ENCODE data around the gene SRL.
"Not testable (repeated sequence)": the region's sequence is repeated elsewhere in the genome, so short reads cannot be mapped to it uniquely, and the experiment has no call there.

Gene SRL

DNA sequence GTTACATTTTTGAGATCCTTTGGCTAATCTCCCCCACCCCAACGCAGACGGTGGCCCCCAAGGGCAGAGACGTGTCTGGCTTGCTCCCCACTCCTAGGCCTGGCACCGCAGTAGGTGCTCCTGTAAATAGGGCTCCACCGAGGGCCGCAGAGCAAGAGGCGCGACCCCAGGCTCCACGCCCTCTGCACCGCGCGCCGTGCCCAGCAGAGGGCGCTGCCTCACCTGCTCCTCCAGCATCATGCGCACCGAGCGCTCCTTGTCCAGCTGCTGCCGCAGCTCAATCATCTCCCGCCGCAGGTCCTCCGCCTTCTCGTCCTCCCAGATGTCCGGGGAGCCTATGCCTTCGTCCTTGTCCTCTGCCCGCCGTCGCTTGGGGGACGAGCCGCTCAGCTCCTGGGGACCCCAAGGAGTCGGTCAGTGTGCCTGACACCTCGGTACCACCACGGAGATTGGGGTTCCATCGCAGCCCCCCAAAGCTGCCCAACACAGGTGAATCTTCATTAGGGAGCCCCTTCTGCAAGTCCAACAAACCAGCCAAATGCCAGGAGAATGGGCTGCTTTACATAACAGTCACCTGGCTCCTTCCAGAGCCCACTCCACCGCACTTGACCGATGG is 19.8 kb upstream of the SRL start:
- FAIRE-seq: no peak
- DNase-seq (ENCODE audit: low spot score): no peak

DNA sequence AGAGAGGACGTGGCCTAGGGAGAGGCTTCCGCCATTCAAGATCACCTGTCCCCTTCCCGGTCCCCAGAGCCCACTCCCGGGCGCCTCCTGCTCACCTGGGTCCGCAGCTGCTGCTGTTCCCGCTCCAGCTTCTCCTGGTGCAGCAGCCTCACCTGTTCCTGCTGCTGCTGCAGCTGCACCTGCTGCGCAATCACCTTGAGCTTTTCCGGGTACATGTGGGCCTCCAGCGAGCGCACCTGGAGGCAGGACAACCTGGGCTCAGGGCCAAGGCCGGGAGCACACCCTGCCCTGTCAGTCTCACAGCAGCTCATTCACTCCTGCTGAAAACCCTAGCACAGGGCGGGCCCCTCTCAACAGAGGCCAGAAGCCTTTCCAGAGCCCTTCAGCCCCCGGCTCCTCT is 18.5 kb upstream of the SRL start:
- no peak for FAIRE-seq
- DNase-seq (ENCODE audit: low spot score): no peak

DNA sequence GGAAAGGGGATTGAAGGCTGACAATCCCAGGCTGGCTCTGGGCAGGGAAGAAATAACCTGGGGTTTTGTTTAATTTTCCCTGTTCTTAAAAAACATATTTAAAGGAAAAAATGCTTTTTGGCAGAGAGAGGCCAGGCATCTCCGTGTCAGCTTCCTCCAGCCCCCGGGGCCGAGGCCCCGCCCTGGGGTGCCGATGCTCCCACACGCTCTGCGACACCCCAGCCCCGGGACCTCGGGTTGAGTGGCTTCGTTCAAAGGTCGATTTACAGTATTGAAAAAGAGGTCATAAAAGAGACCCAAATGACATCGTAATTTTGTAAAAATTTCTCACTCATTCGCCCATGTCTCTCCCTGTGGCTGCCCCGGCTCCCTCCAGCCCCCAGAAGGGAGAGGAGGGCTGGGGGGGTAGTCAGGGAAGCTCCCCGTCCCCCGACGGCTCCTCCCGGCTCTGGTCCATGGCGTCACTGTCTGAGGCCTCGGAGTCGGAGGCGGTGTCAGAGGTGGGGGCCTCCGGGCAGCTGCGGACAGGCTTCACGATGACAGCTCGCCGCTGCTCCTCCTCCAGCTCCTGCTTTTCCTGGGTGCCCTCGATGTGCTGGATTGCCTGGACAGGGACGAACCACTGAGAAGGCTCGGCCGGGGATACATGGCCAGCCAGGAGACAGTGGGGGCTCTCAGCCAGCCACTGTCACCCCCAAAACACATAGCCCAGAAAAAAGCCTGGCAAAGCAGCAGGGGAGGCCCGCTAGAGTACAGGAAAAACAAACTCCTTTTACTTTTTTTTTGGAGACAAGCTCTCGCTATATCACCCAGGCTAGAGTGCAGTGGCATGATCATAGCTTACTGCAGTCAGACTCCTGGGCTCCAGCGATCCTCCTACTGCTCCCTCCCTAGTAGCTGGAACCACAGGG is 16.0 kb upstream of the SRL start:
- no peak for FAIRE-seq
- no peak for DNase-seq (ENCODE audit: low spot score)

DNA sequence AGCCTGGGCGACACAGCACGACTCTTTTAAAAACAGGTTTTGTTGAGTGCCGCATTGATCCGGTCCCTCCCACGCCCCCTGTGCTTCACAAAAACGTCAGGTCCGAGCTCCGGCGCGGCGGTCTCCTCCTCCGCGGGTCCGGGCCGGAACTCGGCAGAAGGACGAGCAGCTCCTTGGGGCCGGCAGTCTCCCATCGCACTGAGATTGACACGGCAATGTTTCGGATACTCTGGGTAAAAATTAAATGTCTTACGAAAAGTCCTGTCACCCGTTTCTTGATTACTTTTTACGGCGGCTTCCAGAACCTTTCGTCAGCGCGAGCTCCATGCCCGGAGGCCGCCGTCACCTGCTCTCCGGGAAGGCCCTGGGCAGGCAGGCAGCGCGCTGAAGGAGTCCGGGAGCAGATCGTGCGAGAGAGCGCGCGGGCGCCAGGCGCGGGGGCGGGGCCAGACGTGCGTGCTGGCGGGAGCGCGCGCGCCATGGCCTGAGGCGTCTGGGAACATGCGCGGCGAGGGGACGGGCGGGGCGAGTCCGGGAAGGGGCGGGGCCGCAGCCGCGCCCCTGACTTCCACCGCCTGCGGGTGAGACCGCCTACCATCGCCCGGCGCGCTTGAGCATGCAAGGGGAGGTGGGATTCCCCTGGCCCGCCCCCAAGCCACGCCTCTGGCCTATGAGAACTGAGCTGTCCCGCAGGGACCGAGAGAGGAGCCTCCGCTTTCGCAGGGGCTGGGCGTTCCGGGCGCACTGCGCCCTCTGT is 11.7 kb upstream of the SRL start:
- FAIRE-seq: peak; percentile 75
- DNase-seq (ENCODE audit: low spot score): peak; percentile 98

DNA sequence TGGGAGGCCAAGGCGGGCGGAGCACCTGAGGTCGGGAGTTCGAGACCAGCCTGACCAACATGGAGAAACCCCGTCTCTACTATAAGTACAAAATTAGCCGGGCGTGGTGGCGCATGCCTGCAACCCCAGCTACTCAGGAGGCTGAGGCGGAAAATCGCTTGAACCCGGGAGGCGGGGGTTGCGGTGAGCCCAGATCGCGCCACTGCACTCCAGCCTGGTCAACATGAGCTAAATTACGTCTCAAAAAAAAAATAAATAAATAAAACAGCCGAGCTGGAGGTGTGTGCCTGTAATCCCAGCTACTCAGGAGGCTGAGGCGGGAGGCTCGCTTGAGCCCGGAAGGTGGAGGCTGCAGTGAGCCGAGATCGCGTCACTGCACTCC is 11.1 kb upstream of the SRL start:
- not testable (repeated sequence) for DNase-seq (ENCODE audit: low spot score); FAIRE-seq

DNA sequence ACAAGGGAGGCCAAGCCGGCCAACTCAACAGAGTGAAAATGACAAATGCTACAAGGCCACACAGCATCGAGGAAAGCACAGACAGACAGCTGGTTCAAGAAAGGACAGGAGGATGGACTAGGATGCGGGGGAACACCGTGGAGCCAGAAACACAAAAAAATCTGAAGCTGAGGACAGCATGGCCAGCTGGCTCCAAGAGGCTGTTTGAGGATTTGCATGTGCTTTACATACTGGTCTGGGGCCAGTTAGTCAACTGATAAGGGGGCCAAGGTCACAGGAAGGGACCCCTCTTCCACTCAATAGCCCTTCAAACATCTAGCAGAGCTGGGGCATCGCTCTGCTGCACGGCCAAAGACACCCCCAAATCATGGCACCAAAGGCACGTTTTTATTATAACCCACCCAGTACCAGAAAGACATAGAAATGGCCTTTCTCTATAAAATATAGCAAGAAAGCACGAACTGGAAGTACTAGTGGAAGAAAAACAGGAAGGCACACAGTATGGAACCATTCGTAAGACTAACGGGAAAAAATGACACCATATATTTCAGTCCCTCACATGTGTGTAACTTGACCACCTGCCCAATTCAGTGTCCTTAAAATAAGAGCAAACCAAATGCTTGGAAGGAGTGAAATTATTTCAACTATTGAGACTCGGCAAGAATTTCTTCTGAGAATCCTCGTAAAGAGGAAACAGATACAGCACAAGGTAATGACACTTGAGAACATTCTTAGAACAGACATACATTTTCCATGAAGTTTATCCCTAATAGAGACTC is 7.8 kb upstream of the SRL start:
- DNase-seq (ENCODE audit: low spot score) (no peak), FAIRE-seq (no peak)

DNA sequence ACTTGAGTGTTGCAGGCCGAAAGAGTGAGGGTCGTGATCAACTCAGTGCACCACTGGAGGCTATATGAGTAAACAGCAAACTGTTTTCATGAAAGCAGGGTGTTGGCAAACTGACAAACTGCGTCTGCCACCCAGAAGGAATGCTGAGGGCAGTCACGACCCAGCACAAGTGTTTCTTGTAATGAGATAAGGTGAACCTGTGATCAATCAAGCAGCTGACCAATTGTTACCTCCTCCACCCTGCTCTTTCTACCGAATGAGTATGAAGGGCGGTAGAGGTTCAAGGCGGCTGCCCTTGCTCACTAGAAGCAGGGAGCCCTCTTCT is 5.5 kb upstream of the SRL start:
- FAIRE-seq (no peak), DNase-seq (ENCODE audit: low spot score) (no peak)

DNA sequence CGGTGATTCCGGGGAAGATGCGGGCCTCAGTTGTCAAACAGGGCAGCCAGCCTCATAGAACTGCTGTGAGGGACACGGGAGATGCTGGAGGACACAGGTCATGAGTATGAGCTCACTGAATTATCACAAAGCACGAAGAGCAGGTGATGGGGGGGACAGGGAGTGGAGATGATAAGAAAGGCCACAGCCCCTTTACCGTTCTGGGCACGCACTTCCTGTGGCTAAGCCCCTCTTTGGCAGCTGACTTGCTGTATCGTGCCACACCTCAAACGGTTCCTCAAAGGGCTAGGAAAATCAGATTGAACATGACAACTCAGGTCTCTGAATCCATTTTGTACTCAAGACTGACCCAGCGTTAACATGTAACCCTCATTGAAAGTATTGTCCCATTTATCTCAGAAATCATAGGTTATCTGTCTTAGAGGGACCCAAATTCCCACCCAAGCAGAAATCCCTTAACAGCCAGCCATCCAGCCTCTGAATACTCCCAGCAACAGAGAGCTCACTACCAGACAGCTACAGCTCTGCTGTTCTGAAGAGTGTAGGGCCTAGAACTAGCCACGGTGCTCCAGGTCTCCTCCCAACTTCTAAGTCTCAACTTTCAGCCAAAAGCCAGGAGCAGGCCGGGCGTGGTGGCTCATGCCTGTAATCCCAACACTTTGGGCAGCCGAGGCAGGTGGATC is 5.0 kb upstream of the SRL start:
- FAIRE-seq: no peak

DNA sequence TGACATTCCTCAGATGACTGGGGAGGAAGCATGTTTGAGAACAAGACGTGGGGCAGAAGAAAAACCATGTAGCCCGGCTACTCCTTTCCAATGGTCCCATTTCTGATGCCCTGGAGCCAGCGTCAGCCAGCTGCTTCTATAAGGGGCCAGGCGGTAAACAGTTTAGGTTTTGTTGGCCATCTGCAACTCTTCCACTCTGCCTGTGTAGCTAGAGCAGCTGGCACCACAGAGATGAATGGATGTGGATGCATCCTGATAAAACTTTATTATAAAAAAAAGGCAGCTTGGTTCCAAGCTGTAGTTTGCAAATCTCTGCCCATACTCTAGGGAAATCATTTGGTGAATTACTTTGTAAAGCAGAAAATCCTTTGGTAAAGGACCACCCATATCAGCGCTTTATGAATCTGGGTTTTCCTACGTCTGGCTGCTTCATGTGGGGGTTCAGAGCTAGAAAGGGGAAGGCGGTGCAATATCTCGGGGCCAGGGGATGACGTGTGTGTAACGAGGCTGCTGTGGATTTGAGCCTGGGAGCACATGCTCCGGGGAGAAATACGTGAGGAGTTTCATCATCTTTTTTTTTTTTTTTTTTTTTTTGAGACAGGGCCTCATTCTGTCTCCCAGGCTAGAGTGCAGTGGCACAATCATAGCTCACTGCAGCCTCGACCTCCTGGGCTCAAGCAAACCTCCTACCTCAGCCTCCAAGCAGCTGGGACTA is 3.4 kb upstream of the SRL start:
- no peak for DNase-seq (ENCODE audit: low spot score)
- no peak for FAIRE-seq

More for the DNA sequence above, 5.0 kb upstream of the SRL start:
- DNase-seq (ENCODE audit: low spot score): no peak

DNA sequence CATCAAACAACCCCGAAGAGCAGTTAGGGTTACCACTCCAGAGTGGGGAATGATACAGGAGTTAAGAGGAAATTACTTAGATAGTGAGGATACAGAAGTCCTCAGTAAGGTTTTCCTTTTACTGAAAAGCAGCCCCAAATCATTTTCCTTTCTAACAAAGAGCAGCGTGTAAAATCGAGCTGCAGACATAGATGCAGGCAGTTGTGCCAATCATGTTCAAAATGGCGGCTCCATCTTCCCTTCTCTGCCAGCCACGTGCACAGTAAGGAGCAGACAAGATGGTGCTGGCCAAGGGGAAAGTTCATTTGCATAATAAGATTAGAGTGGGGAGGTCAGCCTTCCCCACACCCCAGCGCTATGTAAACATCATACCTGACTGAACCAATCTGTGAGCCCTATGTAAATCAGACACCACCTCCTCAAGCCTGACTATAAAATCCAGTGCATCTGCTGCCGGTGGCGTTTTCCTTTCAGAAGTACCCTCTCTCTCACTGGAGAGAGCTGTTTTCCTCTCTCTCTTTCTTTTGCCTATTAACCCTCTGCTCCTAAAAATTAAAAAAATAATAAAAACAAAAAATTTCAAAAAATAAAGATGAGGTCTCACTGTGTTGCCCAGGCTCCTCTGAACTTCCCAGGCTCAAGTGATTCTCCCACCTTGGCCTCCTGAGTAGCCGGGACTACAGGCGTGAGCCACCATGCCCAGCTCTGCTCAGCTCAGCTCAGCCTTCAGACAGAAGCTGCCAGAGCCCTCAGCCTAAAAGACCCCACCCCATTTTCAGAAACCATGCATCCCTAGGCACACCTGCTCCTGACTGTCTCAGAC is 2.6 kb upstream of the SRL start:
- FAIRE-seq (no peak), DNase-seq (ENCODE audit: low spot score) (no peak)

DNA sequence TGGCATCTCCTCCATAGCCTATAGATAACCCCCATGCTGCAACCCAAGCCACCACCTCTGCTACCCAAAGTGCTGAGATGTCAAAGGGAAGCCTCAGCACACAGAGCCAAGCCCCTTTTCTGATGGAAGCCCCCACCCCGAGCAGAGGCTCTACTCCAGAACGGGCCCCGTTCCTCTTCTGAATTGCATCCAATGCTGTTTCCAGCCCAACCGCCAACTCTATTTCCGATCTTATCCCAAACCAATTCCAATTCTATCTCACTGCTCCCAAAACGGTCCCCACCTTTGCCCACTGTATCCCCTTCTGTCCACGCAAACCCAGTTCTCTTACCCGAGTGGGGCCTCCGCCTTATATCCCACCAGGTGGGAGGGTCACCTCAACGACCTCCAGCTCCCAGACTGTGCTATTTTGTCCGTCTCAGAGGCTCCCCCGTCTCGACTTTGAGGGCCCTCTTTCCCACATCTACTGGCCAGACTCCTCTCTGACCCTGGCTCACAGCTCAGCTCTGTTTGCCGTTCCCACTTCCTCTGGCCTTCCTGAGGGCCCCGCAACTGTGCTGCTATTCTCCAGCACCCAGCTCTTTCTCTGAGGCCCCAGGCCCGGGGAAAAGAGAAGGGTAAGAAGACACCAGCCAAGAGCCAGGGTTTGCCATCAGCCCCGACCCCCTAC is 487 bp downstream of the SRL start:
- no peak for DNase-seq (ENCODE audit: low spot score)
- no peak for FAIRE-seq

DNA sequence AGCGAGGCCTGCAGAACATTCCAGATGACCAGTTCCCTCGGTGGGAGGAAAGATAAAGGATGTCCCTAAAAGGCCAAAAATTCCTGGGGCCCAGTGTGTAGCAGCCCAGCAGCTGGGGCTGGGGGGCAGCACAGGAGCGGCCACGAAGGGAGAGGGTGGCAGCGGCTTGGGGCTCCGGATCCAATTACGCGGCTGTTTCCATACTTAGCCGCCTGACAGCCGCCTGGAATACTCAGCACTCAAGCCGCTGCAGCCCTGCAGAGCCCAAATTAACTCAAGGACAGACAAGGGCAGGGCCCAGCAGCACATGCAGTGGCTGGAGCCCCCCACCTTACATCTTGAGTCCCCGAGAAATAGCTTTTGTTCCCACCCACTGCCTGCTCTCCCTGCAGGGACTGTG is 1.3 kb downstream of the SRL start:
- FAIRE-seq: no peak
- no peak for DNase-seq (ENCODE audit: low spot score)

DNA sequence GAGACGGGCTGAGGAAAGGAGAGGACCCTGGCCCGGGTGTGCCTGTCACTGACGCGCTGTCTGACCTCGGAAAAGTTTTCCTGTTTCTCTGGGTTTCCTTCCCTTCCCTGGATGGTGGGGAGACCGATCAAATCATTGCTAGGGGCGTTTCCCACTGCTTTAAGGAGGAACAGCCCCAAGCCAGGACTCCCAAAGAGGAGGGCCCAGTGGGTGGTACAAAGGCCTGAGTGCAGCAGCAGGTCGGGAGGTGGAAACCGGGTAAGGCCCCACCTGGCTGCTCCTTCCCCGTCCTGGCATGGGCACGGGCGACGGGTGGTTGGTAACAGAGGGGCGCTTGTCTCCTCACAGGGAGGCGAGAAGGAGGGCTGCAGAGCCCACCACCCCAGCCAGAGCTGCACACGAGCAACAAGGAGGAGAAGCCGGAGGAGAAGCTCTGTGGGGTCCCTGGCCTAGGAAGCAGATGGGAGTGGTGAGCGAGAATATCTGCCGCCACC is 2.2 kb downstream of the SRL start:
- no peak for FAIRE-seq
- no peak for DNase-seq (ENCODE audit: low spot score)

DNA sequence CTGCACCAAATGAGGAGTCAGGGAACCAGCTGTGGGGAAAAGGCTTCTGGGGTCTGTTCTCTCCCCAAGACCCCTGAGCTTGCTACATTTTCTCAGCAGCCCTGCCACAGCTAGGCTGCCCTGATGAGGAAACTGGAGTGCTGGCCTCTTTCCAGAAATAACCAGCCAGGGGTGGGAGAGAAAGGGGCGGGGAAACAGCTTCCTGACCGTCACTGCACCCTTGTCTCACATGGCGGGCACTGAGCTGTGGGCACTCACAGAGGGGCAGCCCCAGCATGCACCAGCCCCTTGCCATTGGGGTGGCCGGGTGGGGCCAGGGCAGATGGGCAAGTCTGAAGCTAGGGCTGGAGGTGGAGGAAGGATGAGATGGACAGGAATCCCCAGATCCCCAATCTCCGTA is 2.9 kb downstream of the SRL start:
- FAIRE-seq (no peak), DNase-seq (ENCODE audit: low spot score) (no peak)

DNA sequence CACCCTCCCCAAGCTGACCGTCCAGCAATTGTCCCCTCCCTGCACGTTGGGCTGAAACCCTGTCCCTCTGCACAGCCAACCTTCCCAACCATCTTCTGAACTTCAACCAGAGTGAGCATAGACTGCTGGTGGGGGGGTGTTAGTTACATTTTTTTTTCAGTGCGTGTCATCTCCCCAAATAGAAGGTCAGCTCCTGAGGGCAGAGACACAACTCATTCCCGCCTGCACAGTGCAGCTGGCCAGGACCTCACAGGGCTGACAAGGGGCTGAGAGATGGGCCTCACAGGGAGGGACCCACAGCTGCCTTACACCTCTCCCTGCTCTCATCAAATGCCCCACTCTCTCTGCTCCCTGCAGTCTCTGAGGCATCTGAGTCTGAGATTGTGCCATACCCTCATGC is 8.4 kb downstream of the SRL start:
- FAIRE-seq (no peak), DNase-seq (ENCODE audit: low spot score) (no peak)

DNA sequence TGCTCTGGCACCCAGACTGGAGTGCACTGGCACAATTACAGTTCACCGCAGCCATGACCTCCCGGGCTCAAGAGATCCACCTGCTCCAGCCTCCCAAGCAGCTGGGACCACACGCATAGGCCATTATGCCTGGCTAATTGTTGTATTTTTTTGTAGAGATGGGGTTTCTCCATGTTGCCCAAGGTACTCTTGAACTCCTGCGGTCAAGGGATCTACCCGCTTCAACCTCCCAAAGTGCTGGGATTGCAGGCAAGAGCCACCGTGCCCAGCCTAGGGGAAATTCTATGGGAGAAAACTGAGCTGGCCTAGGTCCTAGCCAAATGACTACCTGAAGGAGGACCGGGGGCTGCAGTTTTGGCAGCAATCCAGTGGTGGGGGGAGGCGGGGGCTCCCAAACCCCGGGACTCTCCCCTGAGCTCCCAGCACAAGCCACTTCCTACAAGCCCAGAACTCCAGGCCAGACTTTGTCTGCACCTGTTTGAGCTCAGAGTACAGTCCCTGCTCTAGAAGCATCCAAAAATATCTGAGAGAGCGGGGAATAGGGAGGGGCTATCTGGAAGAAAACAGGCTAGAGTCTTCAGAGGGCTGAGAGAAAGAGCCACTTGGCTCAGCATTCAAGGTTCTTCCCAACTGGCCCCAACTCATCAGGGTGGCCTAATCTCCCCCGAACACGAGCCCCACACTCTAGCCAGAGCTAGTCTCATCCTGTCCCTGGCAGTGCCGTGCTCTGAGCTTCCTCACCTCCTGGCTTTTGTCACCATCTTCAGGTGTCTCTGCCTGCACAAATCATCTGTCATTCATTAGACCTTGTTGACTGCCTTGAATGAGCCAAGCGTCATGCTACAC is 9.1 kb downstream of the SRL start:
- no peak for FAIRE-seq
- no peak for DNase-seq (ENCODE audit: low spot score)

DNA sequence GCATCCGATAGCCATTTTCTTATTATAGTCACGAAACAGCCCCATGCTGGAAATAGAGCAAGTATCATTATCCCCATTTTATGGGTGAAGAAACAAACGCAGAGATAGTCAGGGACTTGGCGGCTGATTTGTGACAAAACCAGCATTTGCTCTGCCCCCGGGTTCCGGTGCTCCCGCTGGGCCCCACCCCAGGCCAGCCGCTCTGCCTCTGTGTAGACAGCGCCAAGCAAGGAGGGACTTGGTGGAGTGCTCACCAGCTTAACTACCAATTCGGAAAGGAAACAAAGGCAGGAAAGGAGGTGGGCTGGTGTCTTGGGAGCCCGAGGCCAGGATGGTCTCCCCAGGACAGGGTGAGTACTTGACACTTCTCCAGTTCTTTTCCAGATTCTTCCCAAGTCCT is 10.0 kb downstream of the SRL start:
- FAIRE-seq (no peak), DNase-seq (ENCODE audit: low spot score) (no peak)

DNA sequence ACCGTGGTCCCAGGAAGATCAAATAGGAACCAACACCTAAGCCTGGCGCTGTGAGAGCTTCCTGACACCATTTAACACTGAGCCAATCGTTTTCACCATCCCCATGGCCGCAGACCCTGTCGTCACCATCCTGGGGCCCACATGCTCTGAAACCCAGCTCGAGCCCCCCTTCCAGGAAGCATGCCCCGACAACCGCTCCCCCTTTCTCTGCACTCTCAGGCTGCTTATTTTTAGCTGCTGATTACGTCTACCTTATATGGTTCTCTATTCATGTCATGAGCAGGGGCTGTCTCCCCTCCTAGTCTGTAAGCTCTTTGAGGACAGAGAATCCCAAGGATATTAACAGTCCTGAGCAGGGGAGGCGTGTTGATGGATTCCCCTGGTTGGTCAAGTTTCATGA is 10.5 kb downstream of the SRL start:
- FAIRE-seq (no peak), DNase-seq (ENCODE audit: low spot score) (no peak)
